ENCODE measurements around the gene ELOVL1.

The ELOVL1 gene

GRCh38 chr1:43354936-43355335 is 12.9 kb downstream of the ELOVL1 start:
- DNase-seq (ENCODE audit: low spot score) = no peak

GRCh38 chr1:43354471-43354870 is 13.3 kb downstream of the ELOVL1 start:
- no peak for DNase-seq (ENCODE audit: low spot score)

- DNase-seq (ENCODE audit: low spot score) = no peak
Observed at GRCh38 chr1:43352881-43353280, 14.9 kb downstream of the ELOVL1 start.

- DNase-seq (ENCODE audit: low spot score) = no peak
Observed at GRCh38 chr1:43352351-43352705, 15.5 kb downstream of the ELOVL1 start.

- no peak for DNase-seq (ENCODE audit: low spot score)
Observed at GRCh38 chr1:43351421-43352350, 16.1 kb downstream of the ELOVL1 start.

- no peak for DNase-seq (ENCODE audit: low spot score)
Observed at GRCh38 chr1:43350976-43351375, 16.8 kb downstream of the ELOVL1 start.

GRCh38 chr1:43349594-43350306 is 18.1 kb downstream of the ELOVL1 start:
- no peak for DNase-seq (ENCODE audit: low spot score)

GRCh38 chr1:43348809-43349593 is 18.8 kb downstream of the ELOVL1 start:
- DNase-seq (ENCODE audit: low spot score) = peak; percentile 60

GRCh38 chr1:43348343-43348808 is 19.4 kb downstream of the ELOVL1 start:
- no peak for DNase-seq (ENCODE audit: low spot score)

GRCh38 chr1:43346636-43347035 is 21.2 kb downstream of the ELOVL1 start:
- no peak for DNase-seq (ENCODE audit: low spot score)

GRCh38 chr1:43345120-43345519 is 22.7 kb downstream of the ELOVL1 start:
- no peak for DNase-seq (ENCODE audit: low spot score)

GRCh38 chr1:43344267-43344850 is 23.5 kb downstream of the ELOVL1 start:
- DNase-seq (ENCODE audit: low spot score) = no peak

GRCh38 chr1:43340559-43340958 is 27.3 kb downstream of the ELOVL1 start:
- no peak for DNase-seq (ENCODE audit: low spot score)

GRCh38 chr1:43339584-43340232 is 28.1 kb downstream of the ELOVL1 start:
- no peak for DNase-seq (ENCODE audit: low spot score)

- no peak for DNase-seq (ENCODE audit: low spot score)
Observed at GRCh38 chr1:43338001-43338400, 29.8 kb downstream of the ELOVL1 start.

GRCh38 chr1:43337588-43337987 is 30.2 kb downstream of the ELOVL1 start, which contains the start of gene MPL:
Gene MPL, plus strand, starts transcription at chr1:43337818. Its CDS starts 31 bp downstream, at chr1:43337849.
- DNase-seq (ENCODE audit: low spot score) = no peak

- DNase-seq (ENCODE audit: low spot score) = no peak
Observed at GRCh38 chr1:43334453-43335205, 33.2 kb downstream of the ELOVL1 start.

- no peak for DNase-seq (ENCODE audit: low spot score)
Observed at GRCh38 chr1:43331688-43332087, 36.1 kb downstream of the ELOVL1 start.

GRCh38 chr1:43329995-43330751 is 37.6 kb downstream of the ELOVL1 start:
- no peak for DNase-seq (ENCODE audit: low spot score)
